GM18951 (cell line): ENCODE data around the gene PLD1.

Source experiments
- POLR2A ChIP-seq: IDR thresholded peaks from 4 replicates; pipeline ENCODE4 v1.6.1; 2011; ENCODE audit warnings: mild to moderate bottlenecking; ENCODE audit not compliant: insufficient read length, insufficient read depth; ENCODE audit errors: extremely low read depth
- in situ Hi-C: fragments of 300-500 bp; cut with MboI; formaldehyde crosslinking; loops from one replicate; pipeline ENCODE4 v1.12.0; 2022; ENCODE audit warnings: low sequenced_read_pairs, mixed read lengths, inconsistent platforms; ENCODE audit not compliant: unreplicated experiment

Gene PLD1

DNA sequence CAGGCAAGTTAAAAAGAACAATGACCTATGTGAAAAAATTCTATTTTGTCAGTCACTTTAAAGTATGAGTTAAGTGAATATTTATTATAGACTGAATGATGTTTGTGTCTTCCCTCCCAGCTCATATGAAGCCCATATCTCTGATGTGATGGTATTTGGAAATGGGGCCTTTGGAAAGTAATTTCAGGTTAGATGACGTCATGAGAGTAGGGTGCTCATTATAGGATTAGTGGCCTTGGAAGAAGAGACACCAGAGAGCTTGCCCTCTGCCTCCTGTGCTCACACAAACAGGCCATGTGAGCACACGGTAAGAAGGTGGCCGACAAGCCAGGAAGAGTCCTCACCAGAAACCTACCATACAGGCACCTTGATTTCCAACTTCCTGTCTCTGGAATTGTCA, 211.3 kb downstream of the PLD1 start:
- TF ChIP-seq POLR2A, result no peak
- in situ Hi-C loops, result no loop called here

- no peak for TF ChIP-seq POLR2A
- in situ Hi-C loops, result no loop called here
These were observed 217.5 kb downstream of the PLD1 start for GRCh38 chr3:171592786-171593185.

GRCh38 chr3:171591070-171591469, 219.2 kb downstream of the PLD1 start:
- no peak for TF ChIP-seq POLR2A
- in situ Hi-C loops, result no loop called here

- in situ Hi-C loops, result no loop called here
- no peak for TF ChIP-seq POLR2A
These were observed 224.0 kb downstream of the PLD1 start for GRCh38 chr3:171586274-171586673.

- no peak for TF ChIP-seq POLR2A
- in situ Hi-C loops, result no loop called here
These were observed 225.2 kb downstream of the PLD1 start for GRCh38 chr3:171585039-171585438.

GRCh38 chr3:171584100-171584499, 226.2 kb downstream of the PLD1 start:
- TF ChIP-seq POLR2A, result no peak
- in situ Hi-C loops, result no loop called here

DNA sequence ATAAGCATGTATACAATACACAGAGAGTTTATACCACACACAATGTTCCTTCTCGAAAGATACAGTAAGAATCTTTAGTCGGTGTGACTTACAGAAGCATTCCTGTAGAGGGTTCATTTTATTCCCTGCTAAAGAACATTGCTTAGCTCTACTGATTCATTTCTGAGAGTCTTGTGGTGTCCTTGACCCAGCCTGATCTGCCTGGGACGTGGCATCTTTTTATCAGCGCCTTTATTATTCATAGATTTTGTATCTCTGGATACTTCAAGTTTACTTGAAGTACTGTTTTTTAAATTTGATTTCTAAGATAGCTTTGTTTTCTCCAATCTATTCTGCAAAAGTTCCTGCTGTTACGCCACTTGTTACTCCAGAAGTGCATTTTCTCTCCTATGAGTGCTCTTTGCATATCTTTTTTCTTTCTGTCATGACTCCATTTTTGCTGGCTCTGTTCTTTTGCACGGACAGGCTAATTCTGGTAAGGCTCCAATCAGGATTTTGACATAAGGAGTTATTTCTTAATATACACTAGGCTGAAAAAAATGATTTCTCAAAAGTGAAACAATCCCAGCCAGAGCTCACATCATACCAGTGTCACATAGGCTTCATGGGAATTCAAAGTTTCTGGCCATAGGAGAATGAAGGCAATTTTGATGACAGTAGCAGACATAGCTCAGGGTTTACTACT, 235.6 kb downstream of the PLD1 start:
- in situ Hi-C loops, result no loop called here

GRCh38 chr3:171569571-171570132, 240.6 kb downstream of the PLD1 start:
- in situ Hi-C loops, result loop anchor here (10.0 kb wide), 2 partner anchors 405 to 605 kb away; no protein-coding TSS in a partner anchor
- no peak for TF ChIP-seq POLR2A

More for the DNA sequence above, 235.6 kb downstream of the PLD1 start:
- TF ChIP-seq POLR2A, result no peak

- no peak for TF ChIP-seq POLR2A
- in situ Hi-C loops, result loop anchor here (10.0 kb wide), 2 partner anchors 404 to 604 kb away; no protein-coding TSS in a partner anchor
These were observed 241.5 kb downstream of the PLD1 start for GRCh38 chr3:171568766-171569165.

DNA sequence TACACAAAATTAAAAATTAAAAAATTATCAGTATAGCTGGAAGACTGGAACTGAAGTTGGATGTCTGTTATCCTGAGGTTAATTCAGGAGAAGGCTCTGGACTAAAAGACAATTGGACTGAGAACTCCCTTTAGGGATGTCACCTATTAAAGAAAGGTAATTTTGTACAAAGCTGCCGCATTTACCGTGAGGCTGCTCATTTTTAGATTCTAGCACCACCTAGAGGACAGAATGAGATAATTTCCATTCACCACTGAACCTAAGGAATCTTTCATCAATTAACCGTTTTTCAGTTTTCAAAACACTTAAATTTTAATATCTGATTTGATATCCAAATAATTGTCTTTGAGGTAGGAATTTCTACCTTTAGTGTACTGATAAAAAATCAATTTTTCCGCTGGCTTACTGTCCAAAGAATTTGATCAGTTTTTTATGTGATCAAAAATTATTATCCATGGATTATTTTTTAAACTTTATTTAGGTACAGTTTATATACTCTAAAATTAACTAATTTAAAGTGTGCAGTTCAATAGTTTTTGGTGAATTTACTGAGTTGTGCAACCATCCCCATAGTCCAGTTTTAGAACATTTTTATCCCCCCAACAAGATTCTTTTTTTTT, 243.4 kb downstream of the PLD1 start:
- in situ Hi-C loops, result loop anchor here (10.0 kb wide), 2 partner anchors 402 to 602 kb away; no protein-coding TSS in a partner anchor
- TF ChIP-seq POLR2A, result no peak

DNA sequence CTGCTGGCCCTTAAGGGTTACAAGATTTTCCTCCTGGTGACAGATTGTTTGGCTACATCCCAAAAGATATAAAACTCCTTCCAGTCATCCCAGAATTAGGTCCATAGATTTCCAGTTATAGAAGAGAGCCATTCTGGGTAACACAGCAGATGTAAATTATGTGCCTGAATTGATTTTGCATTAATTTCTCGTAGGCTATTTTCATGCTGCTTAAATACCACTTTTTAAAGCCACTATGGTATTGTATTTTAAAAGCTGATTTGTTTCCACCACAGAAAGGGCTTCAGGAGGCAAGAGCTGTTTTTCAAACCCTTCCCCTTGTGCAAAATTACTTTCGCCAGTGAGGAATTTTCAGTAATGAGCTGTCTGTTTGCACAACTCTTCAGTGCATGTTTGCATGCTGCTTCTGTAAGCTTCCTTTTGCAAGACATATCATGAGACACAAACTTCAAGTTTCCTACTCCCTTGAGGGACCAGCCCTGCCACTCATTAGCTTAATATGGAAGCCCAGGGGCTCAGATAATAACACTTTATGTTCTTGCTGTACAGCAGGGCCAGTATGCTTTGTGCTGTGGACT, 244.7 kb downstream of the PLD1 start:
- no peak for TF ChIP-seq POLR2A
- in situ Hi-C loops, result loop anchor here (10.0 kb wide), 2 partner anchors 401 to 601 kb away; no protein-coding TSS in a partner anchor

DNA sequence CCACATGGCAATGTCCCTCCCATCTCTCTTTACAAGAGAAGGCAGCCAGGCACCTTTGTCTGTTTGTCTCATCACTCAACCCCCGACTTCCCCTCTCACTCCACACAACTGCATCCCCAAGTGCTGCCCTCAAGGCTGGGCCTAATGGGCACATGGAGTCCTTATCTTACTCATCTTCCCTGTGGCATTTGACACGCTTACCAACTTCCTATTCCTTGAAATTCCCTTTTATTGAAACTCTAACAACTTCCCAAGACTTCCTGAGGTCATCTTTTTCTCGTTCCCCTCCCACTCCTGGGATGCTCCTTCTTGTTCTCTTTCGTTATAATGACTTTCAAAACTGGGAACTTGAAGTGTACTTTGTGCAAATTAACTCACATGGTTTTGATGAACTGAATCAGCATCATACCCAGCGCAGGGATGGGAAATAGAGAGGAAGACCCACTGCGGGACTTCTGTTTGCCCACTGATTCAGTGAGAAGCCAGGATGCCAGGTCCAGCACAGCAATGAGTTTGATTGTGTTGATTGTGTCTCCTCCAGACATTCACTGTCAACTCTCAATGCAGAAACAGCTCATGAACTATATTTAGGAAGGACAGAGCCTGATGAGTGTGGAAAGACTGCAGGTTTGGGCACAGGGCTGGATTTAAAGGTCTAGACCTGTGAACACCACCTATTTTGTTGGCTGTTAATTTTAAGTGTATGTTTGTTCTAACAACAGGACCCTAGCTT, 245.4 kb downstream of the PLD1 start:
- in situ Hi-C loops, result loop anchor here (10.0 kb wide), 2 partner anchors 400 to 600 kb away; no protein-coding TSS in a partner anchor
- TF ChIP-seq POLR2A, result no peak

- no peak for TF ChIP-seq POLR2A
- in situ Hi-C loops, result loop anchor here (10.0 kb wide), 2 partner anchors 398 to 598 kb away; no protein-coding TSS in a partner anchor
These were observed 247.0 kb downstream of the PLD1 start for GRCh38 chr3:171563298-171563697.

- in situ Hi-C loops, result loop anchor here (10.0 kb wide), 2 partner anchors 398 to 598 kb away; no protein-coding TSS in a partner anchor
These were observed 247.8 kb downstream of the PLD1 start for GRCh38 chr3:171562459-171562858.
